ENCODE results near the gene PIEZO2. TPM values are rescaled to one million over a fixed set of nuclear protein-coding genes. Genes with fewer than 3 reads are reported as not detected.

PIEZO2 gene
- total and polyA plus RNA-seq, 2 of the 8 experiments (the other 6 are each of a cell fraction or from before 2014, with no cell fraction given) = 4.7 to 16.5 TPM

DNA sequence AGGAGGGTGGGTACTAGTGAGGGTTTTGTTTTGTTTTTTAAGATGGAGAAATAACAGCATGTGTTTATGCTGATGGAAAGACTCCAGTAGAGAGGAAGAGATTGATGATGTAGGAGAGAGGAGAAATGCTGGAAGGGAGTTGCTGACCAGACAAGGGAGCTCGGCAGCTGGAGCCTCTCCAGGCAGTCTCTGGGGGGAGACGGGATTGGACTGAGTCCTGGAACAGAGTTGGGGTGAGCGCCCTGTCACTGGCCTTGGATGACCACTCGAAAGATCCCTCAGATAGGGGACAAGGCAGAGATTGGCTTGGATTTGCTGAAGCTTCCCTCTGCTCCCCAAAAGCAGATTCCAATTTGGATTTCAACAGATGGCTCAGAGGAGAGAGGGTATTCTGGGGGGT, 425.9 kb downstream of the PIEZO2 start:
- H3K79me1 ChIP-seq (ENCODE audit: low read depth, low read length) = no peaks in the 10 kb centered on the region
- no peak for TF ChIP-seq BCL11A (IDR thresholded peaks at IDR 0.05; ENCODE audit: low read depth in 2 of 2, low read length in 2 of 2)
- no peak for TF ChIP-seq NRF1 (IDR thresholded peaks at IDR 0.05; ENCODE audit: low read depth, low read length)
- TF ChIP-seq, protein P1, sequence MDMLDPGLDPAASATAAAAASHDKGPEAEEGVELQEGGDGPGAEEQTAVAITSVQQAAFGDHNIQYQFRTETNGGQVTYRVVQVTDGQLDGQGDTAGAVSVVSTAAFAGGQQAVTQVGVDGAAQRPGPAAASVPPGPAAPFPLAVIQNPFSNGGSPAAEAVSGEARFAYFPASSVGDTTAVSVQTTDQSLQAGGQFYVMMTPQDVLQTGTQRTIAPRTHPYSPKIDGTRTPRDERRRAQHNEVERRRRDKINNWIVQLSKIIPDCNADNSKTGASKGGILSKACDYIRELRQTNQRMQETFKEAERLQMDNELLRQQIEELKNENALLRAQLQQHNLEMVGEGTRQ (IDR thresholded peaks at IDR 0.05; ENCODE audit: low read length) = no peak
- TF ChIP-seq, protein P2, sequence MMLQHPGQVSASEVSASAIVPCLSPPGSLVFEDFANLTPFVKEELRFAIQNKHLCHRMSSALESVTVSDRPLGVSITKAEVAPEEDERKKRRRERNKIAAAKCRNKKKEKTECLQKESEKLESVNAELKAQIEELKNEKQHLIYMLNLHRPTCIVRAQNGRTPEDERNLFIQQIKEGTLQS (IDR thresholded peaks at IDR 0.05; ENCODE audit: insufficient read depth, low read depth, low read length) = no peak
- TF ChIP-seq SAP30 (IDR thresholded peaks at IDR 0.05; ENCODE audit: insufficient read depth, insufficient replicate concordance, low read length) = no peak
- TF ChIP-seq GABPA (IDR thresholded peaks at IDR 0.05; ENCODE audit: borderline replicate concordance, insufficient read depth, low read length) = no peak
- TF ChIP-seq BRCA1 (IDR thresholded peaks at IDR 0.05; ENCODE audit: low read depth, low read length) = no peak
- TF ChIP-seq HDAC6 (IDR thresholded peaks at IDR 0.05; ENCODE audit: low read depth, low read length) = no peak
- TF ChIP-seq CEBPB (IDR thresholded peaks at IDR 0.05; ENCODE audit: low read depth, low read length) = no peak
- no peaks in the 10 kb centered on the region for H3K36me3 ChIP-seq (ENCODE audit: control insufficient read depth in 2 of 4, insufficient read depth in 4 of 4, low read length in 3 of 4)
- 93% methylated on average over 4 of the region's 4 CpGs; no CpG with 5 or more reads in 1 of the 2 experiments for WGBS, 2 experiments (ENCODE audit: extremely low coverage in 1 of 2, insufficient coverage in 1 of 2, insufficient read length in 1 of 2, insufficient replicate concordance in 2 of 2, low coverage in 1 of 2, low lambda C conversion rate in 2 of 2, missing lambda C conversion rate in 1 of 2)
- H3K23me2 ChIP-seq (ENCODE audit: low read depth, low read length) = no peaks in the 10 kb centered on the region
- no peak overlapping the region for H2BK120ac ChIP-seq (replicated peaks; ENCODE audit: low read depth, low read length)
- H2BK5ac ChIP-seq (ENCODE audit: low read depth, low read length) = no peak overlapping the region
- no peak overlapping the region for H3K23ac ChIP-seq (ENCODE audit: insufficient read length)
- no peak overlapping the region for H4K5ac ChIP-seq (ENCODE audit: insufficient read length, low read depth, low read length)
- no peak for DNase-seq (ENCODE audit: low read depth in 1 of 2, low spot score in 2 of 2)
- H4K8ac ChIP-seq (ENCODE audit: extremely low read depth, insufficient read depth, low read length) = no peak overlapping the region
- no peak overlapping the region for H3K56ac ChIP-seq (replicated peaks; ENCODE audit: insufficient read length, low read depth, low read length)
- no peak overlapping the region for H3K9ac ChIP-seq (replicated peaks in 1 of 4; ENCODE audit: extremely low read depth in 1 of 4, low read depth in 3 of 4, low read length in 3 of 4)
- no peaks in the 10 kb centered on the region for H3K79me2 ChIP-seq (ENCODE audit: control insufficient read depth in 1 of 2, insufficient read depth in 2 of 2, low read length in 2 of 2)
- H2BK12ac ChIP-seq (ENCODE audit: low read depth, low read length) = no peak overlapping the region
- H3K4ac ChIP-seq (replicated peaks; ENCODE audit: insufficient read length, low read depth, low read length) = no peak overlapping the region
- H3K4me1 ChIP-seq (replicated peaks in 1 of 4; ENCODE audit: control insufficient read depth in 3 of 4, insufficient read depth in 4 of 4, low read length in 3 of 4) = no peaks in the 10 kb centered on the region
- no peak overlapping the region for H3K18ac ChIP-seq (ENCODE audit: extremely low read depth, low read length)
- H3K4me3 ChIP-seq (ENCODE audit: extremely low read depth in 1 of 4, insufficient read depth in 2 of 4, low read depth in 3 of 4, low read length in 4 of 4) = no peak overlapping the region
- no peak overlapping the region for H2BK20ac ChIP-seq (ENCODE audit: low read length)
- no peaks in the 10 kb centered on the region for H3K27me3 ChIP-seq (replicated peaks in 1 of 4; ENCODE audit: control insufficient read depth in 3 of 4, extremely low read depth in 1 of 4, insufficient read depth in 3 of 4, low read length in 3 of 4)
- FAIRE-seq = no peak
- H4K91ac ChIP-seq (replicated peaks; ENCODE audit: insufficient read length, low read length) = no peak overlapping the region
- no peak overlapping the region for H3K27ac ChIP-seq (ENCODE audit: low read depth, low read length)
- ChIA-PET CTCF (ENCODE audit: partially characterized antibody) (interaction anchor here (0.7 to 1.0 kb wide), 3 partner anchors 8 to 663 kb away, joined by 3 read pairs; no protein-coding TSS in a partner anchor), POLR2A (ENCODE audit: partially characterized antibody) (no interaction called here)
- no peak overlapping the region for H3K4me2 ChIP-seq (ENCODE audit: insufficient read depth in 1 of 2, low read depth in 2 of 2, low read length in 2 of 2)
- H2BK15ac ChIP-seq (ENCODE audit: low read length) = no peak overlapping the region
- H3K14ac ChIP-seq (ENCODE audit: insufficient read length) = no peak overlapping the region
- no peak overlapping the region for H2AFZ ChIP-seq (ENCODE audit: low read length)
- H2AK5ac ChIP-seq (ENCODE audit: low read depth, low read length) = no peak overlapping the region
- H4K20me1 ChIP-seq (replicated peaks in 1 of 2; ENCODE audit: control insufficient read depth in 1 of 2, insufficient read depth in 2 of 2, low read length in 2 of 2) = no peaks in the 10 kb centered on the region
- no peaks in the 10 kb centered on the region for H3K9me3 ChIP-seq (ENCODE audit: insufficient read depth in 2 of 2, low read depth in 1 of 2, low read length in 1 of 2)
